ENCODE measurements around the gene ZNF217.
"Not testable (repeated sequence)": the region's sequence is repeated elsewhere in the genome, so short reads cannot be mapped to it uniquely, and the experiment has no call there.

ZNF217 gene

GRCh38 chr20:53581444-53582250 lies 12.0 kb downstream of the ZNF217 start:
- DNase-seq: no peak

GRCh38 chr20:53580376-53581111 lies 13.1 kb downstream of the ZNF217 start:
- no peak for DNase-seq

DNA sequence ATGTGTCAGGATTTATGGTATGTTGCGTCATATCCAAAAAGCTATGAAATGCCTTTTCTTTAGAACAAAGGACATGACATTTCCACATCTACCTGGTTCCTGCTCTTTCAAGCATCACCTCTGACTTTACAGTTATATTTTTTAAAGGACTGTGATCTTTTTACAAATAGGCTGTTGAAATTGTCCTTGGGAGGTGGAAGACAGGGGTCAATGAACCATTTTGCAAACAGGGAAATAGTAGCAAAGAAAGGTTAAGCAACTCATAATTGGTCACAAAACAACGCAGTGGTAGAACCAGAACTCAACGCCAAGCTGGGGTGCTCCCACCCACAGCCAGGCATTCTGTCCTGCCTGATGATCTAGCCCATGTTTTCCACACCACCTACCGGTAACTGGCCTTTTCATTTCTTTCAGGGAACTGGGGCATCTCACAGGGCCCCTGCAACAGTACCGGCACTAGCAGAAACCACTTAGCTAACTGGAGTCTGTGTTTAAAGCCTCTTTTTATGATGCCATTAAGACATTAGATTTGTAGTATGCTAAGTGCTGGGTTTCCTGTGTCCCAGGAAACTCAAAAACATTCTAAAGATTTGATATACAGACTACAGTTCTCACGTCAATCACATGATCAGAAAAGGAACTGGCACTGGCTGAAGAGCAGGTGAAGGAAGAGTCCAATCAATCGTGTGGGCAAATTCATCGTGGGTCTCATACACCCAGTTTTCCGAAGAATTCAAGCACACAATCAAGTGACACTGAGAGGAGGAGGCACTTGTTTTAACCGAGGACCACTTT lies 13.9 kb downstream of the ZNF217 start:
- DNase-seq: peak; percentile 66

GRCh38 chr20:53579266-53579580 lies 14.4 kb downstream of the ZNF217 start:
- DNase-seq: no peak

GRCh38 chr20:53578492-53579222 lies 15.0 kb downstream of the ZNF217 start:
- DNase-seq: peak; percentile 85

DNA sequence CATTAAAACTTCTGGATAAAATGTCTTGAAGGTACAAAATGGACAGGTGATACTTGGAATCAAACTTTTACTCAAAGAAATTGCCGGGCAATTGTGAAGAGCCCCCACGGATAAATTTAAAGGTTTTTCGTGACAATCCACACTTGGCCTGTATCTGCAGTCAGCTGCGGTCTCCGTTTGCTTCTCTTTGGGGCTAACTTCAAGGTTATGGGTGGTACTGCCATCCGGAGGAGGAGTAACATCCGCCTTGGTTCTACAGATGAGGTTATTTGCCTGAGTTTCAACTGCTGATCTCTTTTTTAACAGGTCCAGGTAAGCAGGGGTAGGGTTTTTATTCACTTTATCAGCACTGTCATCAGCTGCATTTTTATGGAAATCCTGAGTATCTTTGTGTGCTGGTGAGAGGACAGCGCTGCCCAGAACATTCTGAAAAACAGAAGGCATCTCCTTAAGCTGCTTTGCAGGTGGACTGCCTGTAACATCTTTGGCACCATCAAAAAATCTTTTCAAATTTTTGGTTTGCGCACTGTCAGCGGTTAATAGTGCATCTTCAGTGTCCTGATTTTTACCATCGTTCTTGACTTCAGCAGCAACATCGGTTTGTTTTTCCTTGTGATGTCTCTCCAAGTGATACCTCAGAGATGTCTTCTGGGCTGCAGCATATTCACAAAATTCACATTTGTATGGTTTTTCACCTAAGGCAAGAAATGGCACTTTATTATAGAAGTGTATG lies 16.9 kb downstream of the ZNF217 start:
- no peak for DNase-seq

- no peak for DNase-seq
Measured at GRCh38 chr20:53576195-53576580, 17.5 kb downstream of the ZNF217 start.

- no peak for DNase-seq
Measured at GRCh38 chr20:53575481-53576194, 18.0 kb downstream of the ZNF217 start.

- DNase-seq: no peak
Measured at GRCh38 chr20:53574819-53575218, 18.8 kb downstream of the ZNF217 start.

DNA sequence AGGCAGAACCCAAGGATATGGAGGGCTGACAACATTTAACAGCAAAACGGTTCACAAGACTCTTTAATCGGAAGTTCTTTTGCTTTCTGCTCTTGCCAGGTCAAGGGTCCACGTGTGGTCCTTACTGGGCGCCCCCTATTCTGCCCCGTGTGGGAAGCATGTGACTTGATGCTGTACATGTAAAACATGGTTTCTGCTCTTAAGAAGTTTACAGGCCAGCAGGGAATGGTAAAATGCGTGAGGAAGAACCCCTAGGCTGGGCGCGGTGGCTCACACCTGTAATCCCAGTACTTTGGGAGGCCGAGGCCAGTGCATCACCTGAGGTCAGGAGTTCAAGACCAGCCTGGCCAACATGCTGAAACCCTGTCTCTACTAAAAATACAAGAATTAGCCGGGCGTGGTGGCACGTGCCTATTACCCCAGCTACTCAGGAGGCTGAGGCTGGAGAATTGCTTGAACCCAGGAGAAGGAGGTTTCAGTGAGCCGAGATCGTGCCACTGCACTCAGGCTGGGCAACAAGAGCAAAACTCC lies 19.3 kb downstream of the ZNF217 start:
- no peak for DNase-seq

DNA sequence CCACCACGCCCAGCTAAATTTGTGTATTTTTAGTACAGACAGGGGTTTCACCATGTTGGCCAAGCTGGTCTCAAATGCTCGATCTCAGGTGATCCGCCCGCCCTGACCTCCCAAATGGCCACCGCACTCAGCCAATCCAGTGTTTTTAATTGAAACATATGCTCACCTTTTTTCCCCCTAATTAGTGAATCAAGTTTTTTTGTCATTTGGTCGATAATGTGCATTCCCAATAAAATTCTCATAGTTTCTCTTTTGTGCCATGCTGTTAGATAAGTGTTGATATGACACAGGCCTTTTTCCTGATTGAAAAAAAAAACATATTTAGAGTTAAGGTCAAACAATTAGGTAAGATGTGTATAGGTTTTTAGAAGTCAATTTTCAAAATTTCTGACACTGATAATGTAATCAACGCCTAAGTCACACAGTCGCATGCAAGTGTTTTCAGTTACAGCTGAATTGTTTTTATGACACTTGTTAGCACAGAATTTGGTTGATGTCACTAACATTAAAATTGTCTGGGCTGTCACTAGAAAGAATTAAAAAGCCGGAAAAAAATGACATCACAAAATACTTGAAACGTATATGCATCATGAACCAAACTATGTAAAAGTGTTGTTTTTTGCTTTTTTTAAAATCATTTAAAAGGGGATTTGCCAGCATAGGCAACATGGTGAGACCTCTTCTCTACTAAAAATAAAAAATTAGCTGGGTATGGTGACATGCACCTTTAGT lies 21.9 kb downstream of the ZNF217 start:
- DNase-seq: no peak

DNA sequence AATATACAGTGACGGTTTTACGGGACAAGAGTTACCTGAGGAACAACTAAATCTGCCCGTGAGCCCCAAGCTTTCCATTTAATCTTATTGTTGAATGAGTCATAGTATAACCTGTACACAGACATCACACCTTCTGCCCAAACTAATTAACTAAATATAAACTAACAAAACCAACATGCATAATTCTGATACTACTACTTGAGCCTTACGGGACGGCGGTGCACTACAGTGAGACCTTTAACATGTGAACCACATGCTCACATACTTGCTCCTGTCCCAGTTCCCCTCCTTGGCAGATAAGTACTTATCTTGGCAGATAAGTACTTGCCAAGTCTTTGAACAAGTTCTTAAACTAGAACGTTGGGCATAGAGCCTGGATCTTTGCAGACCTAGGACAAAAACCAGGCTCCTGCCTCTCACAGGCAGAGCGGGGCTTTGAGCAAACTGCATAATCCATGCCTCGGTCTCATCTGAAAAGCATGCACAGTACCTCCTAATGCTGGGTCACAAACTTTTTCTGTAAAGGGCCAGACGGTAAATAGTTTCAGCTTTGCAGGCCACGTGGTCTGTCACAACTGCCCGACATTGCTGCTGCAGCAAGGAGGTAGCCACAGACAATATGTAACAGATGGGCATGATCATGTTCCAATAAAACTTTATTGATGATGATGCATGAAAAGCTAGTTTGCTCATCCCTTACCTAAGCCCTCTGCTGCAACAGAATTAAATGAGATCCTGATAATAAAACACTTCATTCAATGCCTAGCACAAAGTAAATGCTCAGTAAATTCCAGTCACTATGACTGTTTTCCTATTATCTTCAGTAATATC lies 23.0 kb downstream of the ZNF217 start:
- DNase-seq: no peak

DNA sequence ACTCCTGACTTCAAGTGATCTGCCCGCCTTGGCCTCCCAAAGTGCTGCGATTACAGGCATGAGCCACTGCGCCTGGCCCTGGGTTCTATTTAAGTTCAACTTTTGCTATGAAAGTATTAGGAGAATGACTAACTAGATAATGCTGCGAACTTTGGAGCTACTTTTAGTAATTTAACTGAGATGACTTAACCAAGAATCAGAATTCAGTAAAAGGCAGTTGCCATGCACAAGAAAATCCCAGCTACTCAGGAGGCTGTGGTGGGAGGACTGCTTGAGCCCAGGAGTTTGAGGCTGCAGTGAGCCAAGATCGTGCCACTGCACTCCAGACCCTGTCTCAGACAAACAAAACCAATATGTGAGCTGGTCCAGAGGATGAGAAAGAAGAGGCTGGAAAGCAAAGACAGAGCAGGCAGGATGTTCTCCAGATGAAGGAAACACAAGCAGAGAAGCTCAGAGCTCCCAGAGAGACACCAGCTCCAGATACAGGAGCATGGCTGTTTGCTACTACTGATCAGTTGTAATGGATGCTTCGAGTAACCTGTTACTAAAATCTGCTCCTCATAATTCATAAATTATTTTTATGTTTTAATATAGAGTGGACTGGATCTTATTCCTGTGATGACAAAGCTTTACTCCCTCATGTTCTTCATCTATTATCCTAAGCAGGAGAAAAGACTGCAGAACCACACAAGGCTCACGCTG lies 23.9 kb downstream of the ZNF217 start:
- DNase-seq: no peak

GRCh38 chr20:53569005-53569404 lies 24.6 kb downstream of the ZNF217 start:
- DNase-seq: no peak

GRCh38 chr20:53568351-53568750 lies 25.3 kb downstream of the ZNF217 start:
- no peak for DNase-seq

DNA sequence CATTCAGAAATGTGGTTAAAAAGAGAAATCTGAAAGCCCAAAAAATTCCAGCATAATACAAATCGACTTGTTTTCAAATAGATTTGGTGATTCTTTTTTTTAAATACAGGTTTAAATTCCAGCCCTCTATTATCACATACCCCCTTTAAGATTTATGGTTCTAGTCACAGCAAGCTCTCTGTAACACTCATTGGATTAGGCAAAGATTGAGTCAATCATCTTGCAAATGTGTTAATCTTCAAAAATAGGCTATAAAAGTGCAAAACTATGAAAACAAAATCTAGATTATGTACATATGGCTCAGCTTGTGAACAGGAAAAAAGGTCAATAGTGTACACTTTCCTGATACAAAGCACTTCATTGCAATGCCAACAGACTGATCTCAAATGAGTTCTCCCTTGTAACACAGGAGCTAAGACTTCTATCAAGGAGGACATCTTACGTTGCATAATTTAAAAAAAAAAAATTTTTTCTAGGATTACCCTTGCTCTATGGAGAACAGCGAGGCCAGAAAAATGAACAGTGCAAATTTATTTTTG lies 26.2 kb downstream of the ZNF217 start:
- DNase-seq: no peak

DNA sequence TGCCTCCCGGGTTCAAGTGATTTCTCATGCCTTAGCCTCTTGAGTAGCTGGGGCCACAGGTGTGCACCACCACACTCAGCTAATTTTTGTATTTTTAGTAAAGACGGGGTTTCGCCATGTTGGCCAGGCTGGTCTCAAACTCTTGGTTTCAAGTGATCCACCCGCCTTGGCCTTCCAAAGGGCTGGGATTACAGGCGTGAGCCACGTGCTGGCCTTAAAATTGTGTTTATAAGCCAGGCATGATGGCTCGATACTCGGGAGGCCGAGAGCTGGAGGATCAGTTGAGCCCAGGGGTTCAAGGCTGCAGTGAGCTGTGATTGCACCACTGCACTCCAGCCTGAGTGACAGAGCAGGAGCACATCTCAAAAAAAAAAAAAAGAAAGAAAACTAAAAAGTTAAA lies 27.0 kb downstream of the ZNF217 start:
- not testable (repeated sequence) for DNase-seq

DNA sequence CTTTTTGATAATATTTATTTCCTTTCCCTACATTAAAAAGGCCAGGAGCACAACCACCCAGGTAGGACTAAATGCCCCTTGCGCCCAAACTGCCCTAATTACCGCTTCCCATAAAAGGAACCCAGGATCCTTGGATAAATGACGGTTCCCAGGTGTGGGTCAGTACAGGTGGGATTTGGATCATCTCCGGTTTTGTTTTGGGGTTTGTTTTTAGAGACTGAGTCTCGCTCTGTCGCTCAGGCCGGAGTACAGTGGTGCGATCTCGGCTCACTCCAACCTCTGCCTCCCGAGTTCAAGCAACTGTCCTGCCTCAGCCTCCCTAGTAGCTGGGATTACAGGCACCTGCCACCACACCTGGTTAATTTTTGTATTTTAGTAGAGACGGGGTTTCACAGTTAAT lies 28.4 kb downstream of the ZNF217 start:
- no peak for DNase-seq

All from fibroblast of skin of back (primary cell).